HG03378 (cell line): Measurements from ENCODE around the gene TNRC6C.
"Not testable (repeated sequence)": the region's sequence is repeated elsewhere in the genome, so short reads cannot be mapped to it uniquely, and the experiment has no call there.

ENCODE experiments used
- ATAC-seq: cut with Tn5 transposase; IDR thresholded peaks from one replicate; pipeline ENCODE4 v1.9.1; 2021; ENCODE audit warnings: mild to moderate bottlenecking, moderate library complexity; ENCODE audit not compliant: unreplicated experiment

The TNRC6C gene

DNA sequence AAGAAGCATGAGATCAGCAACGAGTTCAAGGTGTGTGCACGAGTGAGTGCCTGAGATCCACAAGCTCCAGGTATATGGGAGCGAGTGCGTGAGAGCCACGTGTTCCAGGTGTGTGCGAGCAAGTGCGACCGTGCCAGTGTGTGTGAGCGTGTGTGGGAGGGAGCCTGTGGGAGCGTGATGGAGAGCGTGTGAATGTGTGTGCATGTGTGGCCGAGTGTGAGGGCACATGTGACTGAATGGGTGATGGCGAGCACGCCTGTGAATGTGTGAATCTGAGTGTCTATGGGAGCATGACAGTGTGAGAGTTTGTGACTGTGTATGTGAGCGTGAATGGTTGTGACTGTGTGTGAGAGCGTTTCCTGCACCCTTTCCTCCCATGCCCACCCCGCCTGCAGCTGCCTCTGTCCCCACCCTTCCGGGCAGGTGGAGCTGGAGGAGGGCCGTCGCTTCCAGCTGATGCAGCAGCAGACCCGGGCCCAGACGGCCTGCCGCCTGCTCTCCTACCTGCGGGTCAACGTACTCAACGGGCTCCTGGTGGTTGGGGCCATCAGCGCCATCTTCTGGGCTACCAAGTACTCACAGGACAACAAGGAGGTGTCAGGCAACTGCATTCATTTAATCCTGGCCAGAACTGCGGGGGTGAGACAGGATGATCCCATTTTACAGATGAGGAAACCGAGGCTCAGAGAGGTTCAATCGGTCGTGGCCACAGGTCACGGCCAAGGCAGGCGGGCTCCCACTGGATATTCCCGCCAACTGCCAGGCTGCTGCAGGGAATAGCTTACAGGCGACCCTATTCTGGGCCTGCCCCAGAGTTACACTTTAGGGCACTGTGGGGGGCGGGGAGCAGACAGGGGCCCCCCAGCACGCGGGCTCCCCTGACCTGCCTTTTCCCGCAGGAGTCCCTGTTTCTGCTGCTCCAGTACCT, 175.7 kb downstream of the TNRC6C start:
- no peak for ATAC-seq

DNA sequence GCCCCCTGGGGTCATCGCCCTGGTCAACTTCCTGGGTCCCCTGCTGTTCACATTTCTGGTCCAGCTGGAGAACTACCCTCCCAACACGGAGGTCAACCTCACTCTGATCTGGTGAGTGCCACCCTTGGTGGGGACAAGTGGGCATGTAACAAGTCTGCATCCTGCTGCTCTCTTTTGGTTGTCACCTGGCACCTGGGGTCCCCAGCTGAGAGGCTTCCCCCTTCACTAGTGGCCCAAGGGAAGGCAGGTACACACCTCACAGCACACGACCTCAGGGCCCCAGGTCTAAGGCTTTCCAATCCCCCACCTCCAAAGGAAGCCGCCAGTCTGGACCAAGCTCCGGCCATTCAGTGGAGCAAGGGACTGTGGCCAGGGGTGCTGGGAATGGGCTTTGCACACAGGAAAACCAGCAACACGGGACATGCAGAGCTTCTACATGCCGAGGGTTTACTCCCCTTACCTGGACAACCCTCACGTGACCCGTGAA, 176.4 kb downstream of the TNRC6C start:
- ATAC-seq: no peak

DNA sequence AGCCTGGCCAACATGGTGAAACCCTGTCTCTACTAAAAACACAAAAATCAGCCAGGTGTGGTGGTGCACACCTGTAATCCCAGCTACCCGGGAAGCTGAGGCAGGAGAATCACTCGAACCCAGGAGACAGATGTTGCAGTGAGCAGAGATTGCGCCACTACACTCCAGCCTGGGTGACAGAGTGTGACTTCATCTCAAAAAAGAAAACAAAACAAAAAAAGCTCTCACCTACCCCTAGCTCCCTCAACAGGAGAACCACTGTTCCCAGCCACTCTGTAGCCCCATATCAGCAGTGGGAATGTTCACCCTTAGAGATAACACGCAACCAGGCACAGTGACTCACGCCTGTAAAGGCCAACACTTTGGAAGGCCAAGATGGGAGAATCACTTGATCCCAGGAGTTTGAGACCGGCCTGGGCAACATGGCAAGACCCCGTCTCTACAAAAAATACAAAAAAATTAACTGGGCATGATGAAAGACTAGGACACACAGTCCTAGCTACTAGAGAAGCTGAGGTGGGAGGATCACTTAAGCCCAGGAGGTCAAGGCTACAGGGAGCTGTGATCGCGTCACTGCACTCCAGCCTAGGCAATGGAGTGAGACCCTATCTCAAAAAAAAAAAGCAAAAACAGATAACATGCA, 177.5 kb downstream of the TNRC6C start:
- ATAC-seq: no peak

DNA sequence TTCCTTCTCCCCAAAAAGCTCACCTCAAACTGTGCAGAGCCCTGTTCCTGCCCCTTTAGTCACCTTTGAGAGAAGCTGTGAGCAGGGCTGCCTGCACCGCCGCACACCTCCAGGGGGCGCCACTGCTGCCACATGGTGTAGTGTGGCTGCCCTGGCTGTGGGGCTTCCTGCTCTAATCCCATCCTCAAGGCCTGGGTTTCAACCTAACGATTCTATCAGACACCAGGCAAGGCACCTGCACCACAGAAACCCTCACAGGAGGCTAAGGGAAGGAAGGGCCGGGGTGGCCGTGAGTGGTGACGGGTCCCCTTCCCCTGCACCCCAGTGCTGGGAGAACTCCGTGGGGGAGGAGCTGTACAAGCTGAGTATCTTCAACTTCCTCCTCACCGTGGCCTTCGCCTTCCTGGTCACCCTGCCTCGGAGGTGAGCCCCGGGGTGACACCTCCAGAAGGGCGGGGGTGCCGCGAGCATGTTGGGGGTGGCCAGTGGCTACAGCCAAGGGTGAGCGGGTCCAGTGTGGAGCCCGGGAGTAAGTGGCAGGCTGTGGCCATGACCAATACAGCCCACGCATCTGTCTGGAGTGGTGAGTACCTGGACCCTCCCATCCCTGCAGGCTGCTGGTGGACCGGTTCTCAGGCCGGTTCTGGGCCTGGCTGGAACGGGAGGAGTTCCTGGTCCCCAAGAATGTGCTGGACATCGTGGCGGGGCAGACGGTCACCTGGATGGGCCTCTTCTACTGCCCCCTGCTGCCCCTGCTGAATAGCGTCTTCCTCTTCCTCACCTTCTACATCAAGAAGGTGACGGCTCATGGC, 179.1 kb downstream of the TNRC6C start:
- ATAC-seq: no peak

DNA sequence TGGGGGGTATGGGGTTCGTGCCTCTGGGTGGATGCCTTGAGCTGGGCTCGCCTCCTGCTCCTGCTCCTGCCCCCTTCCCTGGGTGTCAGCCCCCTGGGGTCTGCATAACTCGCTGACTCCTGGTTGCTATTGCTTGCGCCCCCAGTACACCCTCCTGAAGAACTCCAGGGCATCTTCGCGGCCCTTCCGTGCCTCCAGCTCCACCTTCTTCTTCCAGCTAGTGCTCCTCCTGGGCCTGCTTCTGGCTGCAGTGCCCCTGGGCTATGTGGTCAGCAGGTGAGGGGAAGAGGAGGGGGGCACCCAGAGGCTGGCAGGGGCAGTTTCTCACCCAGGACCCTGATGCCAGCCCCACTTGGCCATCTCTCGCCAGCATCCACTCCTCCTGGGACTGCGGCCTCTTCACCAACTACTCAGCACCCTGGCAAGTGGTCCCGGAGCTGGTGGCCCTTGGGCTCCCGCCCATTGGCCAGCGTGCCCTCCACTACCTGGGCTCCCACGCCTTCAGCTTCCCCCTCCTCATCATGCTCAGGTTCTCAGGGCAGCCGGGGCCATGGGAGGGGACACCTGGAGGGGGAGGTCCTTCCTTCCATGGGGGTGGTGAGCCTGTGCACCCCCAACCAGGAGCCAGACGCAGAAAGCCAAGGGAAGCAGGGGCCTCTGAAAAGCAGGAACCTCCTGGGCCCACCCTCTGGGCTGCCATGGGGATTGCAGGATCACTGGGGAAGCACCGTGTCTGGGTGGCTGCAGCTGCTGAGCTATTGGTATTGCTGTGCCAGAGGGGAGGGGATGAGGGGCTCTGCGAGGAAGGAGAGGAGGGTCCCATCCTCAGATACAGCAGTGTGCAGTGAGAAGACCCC, 179.9 kb downstream of the TNRC6C start:
- no peak for ATAC-seq

DNA sequence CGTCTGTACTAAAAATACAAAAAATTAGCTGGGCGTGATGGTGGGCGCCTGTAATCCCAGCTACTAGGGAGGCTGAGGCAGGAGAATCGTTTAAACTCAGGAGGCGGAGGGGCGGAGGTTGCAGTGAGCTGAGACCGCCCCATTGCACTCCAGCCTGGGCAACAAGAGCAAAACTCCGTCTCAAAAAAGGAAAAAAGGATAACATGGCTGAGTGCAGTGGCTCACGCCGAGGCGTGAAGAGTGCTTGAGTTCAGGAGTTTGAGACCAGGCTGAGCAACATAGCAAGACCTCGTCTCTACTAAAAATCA, 181.3 kb downstream of the TNRC6C start:
- ATAC-seq: not testable (repeated sequence)

DNA sequence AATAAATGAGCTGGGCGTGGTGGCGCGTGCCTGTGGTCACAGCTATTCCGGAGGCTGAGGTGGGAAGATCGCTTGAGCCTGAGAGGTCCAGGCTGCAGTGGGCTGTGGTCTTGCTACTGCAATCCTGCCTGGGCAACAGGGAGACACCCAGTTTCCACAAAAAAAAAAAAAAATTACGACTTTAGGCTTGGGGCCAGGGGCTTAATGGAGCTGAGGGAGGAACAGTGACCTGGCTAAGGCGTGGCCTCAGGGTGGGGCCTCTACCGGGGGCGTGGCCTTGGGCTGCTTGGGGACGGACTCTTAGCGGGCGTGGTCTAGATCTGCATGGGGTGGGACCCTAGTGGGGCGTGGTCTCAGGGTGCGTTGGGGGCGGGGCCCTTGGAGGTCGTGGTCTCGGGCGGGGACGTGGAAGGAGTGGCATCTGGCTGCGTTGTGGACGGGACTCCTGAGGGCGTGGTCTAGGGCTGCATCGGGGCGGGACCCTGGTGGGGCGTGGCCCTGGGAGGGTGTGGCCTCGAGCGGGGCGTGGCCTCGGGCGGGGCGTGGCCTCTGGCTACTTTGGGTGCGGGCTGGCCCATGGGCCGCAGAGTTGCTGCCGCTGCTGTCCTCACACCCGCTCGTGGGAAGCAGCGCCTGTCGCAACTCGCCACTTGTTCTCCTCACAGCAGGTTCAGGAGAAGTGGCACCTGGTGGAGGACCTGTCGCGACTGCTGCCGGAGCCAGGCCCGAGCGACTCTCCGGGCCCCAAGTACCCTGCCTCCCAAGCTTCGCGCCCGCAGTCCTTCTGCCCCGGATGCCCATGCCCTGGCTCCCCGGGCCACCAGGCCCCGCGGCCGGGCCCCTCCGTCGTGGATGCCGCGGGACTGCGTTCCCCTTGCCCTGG, 181.9 kb downstream of the TNRC6C start:
- peak; percentile 60 for ATAC-seq

DNA sequence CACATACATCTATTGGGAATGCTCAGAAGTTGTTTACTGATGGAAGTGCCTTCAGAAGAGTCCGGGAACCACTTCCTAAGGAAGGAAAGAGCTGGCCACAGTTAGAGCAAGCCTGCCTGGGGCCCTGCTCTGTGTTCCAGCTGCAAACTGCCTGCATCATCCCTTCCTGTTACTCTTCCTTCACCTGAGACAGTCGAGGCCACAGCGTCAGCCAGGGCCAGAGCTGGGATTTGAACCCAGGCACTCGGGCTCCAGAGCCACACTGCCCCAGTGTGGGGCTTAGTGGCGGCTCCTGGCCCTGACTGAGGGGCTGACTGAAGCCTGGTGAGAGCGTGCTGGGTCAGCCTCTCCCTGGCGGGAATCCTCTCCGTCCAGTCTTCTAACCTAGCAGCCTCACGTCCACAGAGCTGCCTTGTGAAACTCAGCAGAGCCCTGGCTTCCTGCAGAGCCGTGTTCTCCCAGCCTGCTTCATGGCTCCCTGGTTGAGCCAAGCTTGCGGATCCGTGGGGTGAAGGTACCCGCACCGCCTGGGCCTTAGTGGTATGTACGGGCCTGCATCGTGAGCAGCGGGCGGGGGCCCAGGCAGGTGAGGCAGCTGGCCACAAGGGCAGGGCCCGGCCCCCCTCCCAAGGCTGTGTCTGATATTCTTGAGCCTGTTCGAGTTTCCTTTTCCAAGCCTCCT, 183.1 kb downstream of the TNRC6C start:
- ATAC-seq: no peak

DNA sequence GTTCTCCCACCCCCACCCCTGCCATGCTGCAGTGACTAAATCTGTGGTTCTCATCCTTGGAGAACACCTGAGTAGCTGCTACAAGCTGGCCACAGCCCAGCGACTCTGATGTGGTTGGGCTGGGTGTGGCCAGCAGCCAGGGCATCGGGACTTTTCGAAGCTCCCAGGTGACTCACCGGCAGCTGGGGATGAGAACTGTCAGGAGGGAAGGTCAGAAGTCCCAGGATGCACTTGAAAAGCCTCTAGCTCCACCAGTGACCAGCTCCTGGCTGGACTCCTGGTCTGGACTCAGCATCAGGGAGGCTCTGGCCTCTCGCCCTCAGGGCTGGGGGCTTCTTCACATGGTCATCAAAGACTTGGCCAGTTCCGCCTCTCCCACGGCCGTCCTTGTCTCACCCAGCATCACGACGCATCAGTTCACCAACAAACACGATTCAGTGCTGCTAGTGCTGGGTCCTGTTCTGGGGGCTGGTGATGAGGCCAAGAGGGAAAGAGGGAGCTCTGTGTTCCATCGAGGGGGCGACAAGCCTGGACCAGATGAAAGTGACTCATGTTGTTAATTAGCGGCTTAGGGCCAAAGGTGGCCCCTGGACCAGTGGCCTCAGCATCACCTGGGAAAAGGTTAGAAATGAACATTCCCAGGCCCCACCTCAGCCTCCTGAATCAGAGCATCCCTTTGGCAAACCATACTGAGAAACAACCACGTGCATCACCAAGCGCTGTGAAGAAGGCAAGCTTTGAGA, 183.8 kb downstream of the TNRC6C start:
- no peak for ATAC-seq

DNA sequence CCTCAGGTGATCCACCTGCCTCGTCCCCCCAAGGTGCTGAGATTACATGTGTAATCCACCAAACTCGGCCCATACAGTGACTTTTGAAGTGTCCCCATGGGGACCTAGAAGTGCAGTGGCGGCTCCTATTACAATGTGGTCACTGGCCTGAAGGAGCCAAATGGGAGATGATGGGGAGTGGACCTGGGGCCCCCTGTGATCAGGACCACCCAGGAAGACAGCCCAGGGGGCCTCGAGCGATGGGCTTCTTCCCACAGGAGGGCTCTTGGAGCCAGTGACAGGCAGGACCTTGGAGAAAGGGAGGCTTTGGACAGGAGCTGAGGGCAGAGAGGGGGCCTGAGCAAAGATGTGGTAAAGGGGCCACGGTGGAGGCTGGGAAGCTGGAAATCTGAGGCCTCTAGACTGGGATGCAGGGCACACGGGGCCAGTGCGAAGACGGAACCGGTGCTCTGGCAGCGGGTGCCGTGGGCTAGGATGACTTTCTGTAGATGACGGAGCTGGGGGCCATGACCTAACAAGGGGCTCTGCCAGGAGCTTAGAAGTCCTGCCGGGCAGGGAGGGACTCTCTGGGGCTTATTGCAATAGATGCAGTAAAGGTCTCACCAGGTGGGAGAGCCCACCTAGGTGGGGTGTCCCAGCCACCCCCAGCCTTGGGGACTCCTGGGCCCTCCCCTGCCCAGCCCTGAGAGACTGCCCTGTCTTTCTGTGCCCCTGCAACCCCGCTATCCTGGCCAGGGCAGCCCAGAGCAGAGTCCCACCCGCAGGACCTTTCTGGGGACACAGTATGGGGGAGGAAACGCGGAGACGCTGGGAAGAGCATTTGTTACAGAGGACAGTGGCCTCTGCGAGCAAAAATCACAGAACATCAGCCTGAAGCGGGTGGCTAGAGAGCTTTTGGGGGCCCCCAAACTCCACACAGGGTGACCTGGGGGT, 185.0 kb downstream of the TNRC6C start:
- no peak for ATAC-seq

DNA sequence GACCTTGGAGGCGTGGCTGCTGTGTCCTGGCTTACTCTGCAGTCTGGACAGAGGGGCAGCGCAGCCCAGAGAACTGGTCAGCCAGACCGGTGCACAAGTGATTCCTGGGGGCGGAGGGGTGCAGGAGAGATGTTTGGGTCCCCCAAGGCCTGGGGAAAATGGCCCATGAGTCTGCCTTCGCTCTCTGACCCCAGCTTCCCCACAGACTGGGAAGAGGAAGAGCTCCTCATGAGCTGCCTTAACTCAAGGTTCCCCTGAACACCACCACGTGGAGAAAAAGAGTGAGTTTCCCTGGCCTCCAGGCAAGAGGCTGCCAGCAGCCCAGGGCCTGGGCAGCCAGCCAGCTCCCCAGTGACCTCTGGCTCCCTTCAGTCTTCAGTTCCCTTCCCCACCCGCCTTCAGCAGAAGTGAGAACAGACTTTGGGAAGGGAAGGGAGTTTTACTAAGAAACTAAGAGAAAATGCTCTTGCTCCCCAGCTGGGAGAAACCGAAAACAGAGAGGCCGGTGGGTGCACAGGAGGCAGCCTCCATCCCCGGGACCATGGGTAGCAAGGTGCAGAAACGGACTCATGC, 185.7 kb downstream of the TNRC6C start:
- no peak for ATAC-seq

DNA sequence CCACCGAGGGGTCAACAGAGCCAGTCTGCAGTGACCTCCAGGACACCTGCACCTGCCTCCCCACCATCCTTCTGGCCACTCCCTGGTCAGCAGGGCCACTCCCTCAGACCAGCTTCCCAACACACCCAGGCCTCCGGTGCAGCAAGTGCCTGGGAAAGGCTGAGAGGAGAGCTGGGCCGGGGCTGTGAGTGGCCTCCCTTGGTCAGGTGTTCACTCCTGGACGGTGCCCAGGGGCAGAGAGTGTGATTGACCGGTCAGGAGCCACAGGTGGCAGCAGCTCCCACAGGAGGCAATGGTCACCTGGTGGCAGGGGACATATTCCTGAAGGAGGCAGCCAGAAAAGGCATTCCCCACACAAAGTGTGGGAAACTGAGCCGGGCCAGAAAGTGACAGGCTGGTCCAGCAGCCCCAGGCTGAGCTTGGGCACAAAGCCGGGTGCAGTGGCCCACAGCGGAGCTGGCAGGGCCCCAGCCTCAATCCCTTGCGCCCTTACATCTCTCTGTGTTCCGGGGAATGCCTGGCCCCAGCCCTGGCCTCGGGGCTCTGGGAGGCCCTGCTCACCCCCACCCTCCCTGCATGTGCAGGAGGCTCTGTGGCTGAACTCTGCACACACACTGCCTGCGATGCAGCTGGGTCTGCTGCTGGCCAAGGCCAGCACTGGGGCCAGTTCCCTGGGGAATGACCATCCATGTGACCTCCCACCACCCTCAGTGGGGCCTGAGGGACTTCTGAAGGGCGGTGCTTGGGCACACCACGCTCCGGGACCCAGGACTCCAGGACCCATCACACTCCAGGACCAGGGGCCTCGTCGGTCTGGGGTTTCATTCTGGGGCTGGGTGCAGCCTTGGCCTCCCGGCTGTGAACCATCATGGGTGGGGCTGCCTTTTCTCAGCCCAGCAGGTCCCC, 186.5 kb downstream of the TNRC6C start:
- ATAC-seq: no peak

DNA sequence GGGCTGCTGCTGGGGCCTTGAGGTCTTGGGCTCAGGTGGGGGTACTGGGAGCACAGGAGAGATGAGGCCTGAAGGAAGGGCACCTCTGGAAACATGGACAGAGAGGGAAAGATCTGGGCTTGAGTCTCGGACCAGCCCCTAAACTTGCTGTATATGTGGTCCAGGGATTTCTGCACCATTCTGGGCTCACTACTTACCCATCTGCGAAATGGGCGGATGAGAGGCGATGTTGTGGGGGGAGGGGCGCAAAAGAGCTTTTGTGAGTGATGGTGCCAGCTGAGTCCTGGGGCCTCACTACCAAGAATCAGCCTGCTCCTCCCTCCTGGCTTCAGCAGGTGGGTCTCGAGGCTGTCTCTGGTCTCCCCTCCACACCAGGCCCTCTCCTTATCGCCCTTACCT, 188.0 kb downstream of the TNRC6C start:
- ATAC-seq: no peak

DNA sequence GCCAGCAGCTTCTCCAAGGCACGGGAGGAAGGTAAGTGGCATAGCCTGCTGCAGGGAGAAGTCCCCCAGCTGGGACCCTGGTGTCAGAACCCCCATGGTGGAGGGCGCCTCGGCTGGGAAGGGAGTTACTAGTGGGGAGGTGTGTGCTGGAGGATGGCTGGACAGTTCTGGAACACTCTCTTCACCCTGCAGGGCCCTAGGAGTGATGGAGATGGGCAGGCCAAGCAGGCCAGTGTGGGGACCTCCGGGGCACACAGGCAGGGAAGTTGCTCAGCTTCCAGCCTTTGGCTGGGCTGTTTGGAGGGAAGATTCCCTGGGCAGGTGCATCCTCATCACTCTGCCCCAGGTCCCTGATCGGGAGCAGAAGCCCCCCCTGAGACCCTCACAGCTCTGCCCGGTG, 188.4 kb downstream of the TNRC6C start:
- no peak for ATAC-seq

DNA sequence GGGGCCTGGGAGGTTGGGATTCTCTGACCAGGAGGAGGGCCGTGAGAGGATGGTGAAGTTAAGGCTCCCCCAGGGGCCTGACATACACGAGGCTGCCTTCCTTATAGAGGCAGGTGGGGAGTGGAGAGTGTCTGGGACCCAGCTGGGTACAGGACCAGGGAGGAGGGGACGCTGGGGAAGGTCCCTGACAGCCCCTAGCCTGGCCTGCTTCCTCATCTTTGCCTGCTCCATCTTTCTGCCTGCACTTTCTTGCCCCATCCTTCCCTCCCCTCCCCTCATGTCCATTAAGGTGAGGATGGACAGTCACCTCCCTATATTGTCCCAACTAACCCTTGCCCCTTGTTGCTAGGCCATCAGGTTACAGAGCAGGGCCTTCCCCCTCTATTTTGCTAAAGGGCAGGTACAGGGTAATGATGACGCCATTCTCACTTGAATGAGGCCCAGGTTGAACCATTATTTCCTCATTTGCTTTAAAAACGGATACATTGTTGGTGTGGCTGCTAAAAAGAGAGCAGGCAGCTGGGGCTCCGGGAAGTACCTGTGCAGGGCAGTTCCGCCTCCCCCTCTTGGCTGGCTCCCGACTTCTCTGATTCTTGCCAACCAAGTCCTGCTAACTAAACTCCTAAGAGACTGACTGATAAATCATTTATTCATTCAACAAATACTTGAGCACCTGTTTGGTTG, 189.0 kb downstream of the TNRC6C start:
- ATAC-seq: peak; percentile 46
